GM19025 (cell line): Measurements from ENCODE around the gene EVX2.

Experiments used
- ATAC-seq: cut with Tn5 transposase; IDR thresholded peaks from one replicate; pipeline ENCODE4 v1.9.1; 2021; ENCODE audit warnings: mild to moderate bottlenecking, low read depth, moderate library complexity; ENCODE audit not compliant: unreplicated experiment

EVX2 gene

DNA sequence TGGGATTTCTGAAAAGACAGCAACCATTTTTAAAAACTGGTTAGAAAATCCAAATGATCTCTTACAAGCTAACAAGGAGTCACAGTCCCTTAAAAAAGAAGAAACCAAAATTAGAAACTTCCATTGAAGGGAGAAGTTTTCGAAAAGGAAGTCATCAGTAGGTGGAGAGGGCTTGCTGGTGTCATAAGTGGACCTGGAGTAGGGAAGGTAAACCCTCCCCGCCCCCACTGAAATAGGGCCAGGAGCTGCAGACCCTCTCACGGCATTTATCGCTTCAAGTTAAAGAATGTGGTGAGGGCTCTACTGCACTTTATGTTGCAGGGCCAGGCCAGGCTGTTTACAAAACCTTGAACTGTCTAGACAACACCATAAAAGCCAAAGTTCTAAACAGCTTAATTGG, 26.2 kb upstream of the EVX2 start:
- no peak for ATAC-seq

DNA sequence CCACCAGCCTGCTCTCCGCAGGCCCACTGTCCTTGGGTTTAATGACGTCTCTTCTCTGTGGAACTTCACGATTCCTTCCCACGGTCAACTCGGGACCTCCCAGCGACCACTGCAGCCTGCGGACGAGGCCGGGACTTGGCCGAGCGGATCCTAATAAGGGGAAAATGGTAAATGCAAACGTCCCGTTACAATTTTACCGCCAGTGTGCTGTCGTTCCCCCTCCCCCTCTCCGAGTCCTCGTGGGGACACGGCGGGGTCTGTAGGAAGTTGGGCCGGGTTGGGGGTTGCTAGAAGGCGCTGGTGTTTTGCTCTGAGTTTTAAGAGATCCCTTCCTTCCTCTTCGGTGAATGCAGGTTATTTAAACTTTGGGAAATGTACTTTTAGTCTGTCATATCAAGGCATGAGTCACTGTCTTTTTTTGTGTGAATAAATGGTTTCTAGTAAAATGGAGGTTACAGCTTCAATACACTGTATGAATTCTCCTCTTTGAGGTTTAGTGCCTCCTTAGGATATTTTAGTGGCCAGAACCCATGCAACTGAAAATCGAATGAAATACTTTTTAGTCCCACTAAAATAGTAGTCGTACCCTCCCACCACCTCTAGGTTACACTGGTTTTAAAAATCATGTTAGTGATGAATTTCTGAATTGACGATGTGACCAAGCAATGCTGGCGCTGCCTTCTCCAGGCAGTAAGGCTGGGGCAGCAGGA, 25.6 kb upstream of the EVX2 start:
- no peak for ATAC-seq

DNA sequence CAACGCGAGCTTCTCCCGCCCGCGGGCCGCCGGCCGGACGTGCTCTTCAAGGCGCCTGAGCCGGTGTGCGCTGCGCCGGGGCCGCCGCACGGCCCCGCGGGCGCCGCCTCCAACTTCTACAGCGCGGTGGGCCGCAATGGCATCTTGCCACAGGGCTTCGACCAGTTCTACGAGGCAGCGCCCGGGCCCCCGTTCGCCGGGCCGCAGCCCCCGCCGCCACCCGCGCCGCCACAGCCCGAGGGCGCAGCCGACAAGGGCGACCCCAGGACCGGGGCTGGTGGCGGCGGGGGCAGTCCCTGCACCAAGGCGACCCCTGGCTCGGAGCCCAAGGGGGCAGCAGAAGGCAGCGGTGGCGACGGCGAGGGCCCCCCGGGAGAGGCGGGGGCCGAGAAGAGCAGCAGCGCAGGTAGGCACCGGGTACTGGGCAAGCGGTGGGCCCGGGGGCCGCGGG, 24.0 kb upstream of the EVX2 start:
- ATAC-seq: no peak

GRCh38 chr2:176106581-176107539, 23.1 kb upstream of the EVX2 start, which contains the start of gene HOXD11:
Gene HOXD11 (plus strand): TSS chr2:176107280. CDS start chr2:176107356, 76 bp downstream.
- ATAC-seq: no peak

DNA sequence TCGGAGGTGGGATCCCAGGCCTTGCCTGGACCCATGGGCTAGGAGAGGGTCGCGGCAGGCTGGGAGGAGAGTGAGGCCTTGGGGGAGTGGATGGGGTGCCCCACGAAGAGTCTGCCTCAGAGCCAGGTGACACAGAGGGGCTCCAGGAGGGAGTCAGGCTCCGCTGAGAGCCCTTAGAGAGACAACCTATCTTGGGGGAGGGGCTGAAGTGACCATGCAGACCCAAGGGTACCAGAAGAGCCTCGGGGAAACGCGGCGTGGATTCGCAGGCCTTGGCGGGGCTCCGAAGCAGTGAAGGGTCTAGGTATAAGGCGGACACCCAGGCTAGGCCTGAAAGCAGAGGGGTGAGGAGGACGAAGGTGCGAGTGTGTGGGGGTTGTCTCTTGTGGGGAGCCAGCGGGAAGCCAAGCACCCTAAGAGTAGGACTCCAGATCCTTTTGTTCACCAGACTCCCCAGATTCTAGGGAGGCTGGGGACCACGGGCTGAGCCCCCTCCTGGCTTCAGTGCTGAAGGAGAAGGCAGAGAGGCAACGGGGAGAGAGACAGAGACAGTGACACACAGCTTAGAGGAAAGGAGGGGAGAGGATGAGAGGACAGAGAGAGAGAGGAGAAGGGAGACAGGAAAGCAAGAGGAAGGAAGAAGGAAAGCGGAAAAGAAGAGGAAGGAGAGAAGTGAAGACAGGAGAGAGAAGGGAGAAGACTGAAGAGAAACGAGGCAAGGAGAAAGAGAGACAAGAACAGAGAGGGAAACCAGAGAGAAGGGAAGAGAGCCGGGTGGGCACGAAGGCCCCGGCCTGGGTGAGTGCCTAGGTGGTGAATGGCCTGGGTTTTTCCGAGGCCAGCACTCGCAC, 22.2 kb upstream of the EVX2 start:
- ATAC-seq: no peak

GRCh38 chr2:176105078-176105729, 21.4 kb upstream of the EVX2 start:
- no peak for ATAC-seq

- no peak for ATAC-seq
Observed at GRCh38 chr2:176104316-176105077, 20.7 kb upstream of the EVX2 start.

DNA sequence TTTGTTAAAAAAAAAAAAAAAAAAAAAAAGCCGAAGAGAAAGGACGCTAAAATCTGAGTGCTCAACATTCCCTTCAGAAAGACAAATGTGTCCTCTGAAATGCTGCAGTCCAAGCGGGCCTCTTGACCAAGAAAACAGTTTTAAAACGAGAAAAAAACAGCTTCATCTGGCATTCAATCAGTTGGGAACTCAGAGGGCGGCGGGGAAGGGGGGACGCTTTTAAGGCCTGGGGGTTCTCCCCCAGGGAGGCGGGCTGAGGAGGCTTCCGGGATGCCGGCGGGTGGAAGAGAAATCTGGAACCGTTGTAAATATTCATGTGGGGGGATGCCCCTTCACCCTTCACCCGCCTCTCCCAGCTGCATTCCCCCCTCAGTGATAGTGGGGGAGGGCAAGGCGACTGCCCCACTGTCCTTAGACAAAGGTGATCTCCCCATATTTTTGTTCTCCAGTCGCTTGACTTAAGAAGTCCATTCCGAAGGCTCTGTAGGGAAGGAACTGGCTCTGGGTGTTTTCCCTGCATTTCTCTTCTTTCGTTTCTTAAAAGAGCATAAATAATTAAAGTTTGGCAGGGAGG, 20.1 kb upstream of the EVX2 start:
- no peak for ATAC-seq

DNA sequence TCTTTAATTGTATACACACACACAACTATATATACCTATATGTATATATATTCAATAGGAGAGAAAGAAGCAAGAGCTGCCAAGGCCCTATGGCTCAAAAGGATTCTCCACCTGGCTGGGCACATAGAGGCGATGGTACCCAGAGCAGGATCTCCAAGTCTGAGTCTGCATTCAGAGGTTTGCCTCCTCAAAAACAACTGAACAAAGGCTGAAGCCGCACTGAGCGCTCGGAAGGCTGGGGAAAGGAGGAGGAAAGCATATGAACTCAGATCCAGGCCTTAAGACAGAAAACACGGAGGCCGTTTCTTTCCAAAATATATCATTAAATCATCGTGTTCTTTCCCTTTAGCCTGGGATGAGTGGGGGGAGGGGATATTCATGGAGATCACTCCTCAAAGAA, 19.4 kb upstream of the EVX2 start:
- no peak for ATAC-seq

DNA sequence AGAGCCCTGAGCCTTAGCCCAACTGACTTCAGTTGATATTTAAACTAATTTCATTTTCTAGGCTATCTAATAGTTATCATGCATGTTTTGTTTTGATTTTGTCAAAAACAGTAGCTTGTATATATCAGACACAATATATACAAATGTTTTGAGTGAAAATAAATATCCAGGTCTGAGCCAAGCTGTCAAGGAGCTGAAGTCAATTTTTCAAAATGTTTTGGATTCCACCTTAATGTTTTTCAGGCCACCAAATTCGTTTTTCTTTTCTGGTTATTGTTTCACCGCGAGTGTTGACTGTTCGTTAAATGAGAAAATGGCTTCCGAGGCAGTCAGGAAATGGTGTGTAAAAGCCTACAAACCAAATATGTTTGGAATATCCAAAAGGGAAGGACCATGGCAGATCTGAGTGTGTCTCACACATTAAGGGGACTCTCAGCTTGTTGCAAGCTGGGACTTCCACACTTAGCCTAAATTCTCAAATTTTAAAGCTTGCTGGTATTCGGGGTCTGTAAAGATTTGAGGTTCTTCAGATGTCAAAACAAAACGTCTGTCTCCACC, 18.6 kb upstream of the EVX2 start:
- no peak for ATAC-seq

DNA sequence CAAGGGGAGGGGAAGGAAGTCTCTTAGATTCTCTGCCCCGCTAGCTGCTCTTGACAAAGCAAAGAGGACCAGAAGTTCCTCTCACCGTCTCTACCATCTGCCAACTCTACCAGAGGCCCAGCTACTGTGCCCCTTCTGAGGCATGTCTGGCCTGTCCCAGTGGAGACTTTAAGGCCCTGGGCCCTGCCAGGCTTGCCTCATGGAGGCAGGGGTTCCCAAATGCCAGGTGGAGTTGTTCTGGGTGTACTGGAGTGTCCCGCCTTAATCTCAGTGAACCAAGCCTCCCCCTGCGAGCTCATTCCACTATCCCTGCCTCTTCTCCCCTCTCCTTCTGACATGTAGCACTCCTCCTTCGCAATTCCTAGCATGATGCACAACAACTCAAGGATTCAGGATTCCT, 18.1 kb upstream of the EVX2 start:
- ATAC-seq: no peak

GRCh38 chr2:176101216-176101830, 17.6 kb upstream of the EVX2 start:
- no peak for ATAC-seq

DNA sequence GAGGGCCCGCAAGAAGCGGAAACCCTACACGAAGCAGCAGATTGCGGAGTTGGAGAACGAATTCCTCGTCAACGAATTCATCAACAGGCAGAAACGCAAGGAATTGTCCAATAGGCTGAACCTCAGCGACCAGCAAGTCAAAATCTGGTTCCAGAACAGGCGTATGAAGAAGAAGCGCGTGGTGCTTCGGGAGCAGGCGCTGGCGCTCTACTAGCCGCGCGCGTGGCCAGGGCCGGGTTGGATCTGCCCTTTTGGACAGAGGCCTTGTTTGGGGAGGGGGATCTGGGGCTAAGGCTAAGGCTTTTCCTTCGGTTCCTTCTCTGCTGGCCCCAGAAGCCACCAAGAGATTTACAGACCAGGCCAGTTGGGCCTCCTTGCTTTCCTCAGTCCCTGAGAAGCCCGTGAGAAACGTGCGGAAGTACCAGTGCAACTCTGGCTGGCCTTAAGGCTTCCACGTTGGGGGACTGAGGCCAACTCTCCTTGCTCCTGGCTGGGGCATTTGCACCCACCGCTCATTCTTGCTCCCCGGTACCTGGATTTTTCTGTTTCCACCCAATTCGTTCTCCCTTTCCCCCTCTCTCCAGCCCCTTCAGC, 16.9 kb upstream of the EVX2 start:
- no peak for ATAC-seq

DNA sequence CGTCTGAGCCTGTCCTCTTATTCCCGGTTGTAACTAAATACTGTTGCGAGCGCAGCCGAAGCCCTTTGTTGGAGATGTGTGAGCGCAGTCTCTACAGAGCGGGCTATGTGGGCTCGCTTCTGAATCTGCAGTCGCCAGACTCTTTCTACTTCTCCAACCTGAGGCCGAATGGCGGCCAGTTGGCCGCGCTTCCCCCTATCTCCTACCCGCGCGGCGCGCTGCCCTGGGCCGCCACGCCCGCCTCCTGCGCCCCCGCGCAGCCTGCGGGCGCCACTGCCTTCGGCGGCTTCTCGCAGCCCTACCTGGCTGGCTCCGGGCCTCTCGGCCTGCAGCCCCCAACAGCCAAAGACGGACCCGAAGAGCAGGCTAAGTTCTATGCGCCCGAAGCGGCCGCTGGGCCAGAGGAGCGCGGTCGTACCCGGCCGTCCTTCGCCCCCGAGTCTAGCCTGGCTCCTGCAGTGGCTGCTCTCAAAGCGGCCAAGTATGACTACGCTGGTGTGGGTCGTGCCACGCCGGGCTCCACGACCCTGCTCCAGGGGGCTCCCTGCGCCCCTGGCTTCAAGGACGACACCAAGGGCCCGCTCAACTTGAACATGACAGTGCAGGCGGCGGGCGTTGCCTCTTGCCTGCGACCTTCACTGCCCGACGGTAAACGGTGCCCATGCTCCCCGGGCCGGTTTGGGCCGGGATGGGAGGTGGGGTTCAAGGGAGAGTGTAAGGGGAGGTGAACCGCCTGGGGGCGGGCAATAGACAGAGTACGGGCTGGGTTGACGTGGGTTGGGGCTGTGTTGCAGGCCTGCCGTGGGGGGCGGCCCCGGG, 16.2 kb upstream of the EVX2 start, which contains the start of gene HOXD12:
TSS of gene HOXD12 (plus strand) at position 68 of the 819 bp plus-strand sequence. CDS start at position 75, 7 bp downstream.
- ATAC-seq: no peak

DNA sequence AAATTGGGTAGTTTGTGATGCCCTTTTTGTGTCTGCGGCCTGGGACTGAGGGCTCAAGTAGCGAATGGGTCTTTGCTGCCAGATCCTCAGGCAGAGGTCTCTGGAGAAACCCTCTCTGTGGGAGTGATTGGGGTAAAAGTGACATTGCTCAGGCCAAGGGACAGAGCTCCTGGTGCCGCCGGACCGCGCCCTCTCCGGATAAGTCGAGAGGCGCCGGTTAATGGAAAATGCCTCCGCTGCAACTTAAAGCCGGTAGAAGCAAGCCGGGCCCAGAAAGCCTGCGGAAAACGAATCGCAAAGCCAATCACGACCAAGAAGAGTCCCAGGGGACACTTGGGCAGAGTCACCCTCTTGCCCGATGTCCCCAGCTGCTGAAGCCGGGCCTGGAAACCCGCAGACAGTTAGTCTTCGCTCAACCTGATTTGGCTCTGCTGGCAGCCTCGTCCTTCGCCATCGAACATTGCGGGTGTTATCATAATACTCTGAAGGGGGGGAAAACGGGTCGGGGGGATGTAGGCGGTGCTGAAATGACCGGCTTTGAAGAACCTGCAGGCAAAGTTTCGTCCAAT, 15.5 kb upstream of the EVX2 start:
- ATAC-seq: no peak

DNA sequence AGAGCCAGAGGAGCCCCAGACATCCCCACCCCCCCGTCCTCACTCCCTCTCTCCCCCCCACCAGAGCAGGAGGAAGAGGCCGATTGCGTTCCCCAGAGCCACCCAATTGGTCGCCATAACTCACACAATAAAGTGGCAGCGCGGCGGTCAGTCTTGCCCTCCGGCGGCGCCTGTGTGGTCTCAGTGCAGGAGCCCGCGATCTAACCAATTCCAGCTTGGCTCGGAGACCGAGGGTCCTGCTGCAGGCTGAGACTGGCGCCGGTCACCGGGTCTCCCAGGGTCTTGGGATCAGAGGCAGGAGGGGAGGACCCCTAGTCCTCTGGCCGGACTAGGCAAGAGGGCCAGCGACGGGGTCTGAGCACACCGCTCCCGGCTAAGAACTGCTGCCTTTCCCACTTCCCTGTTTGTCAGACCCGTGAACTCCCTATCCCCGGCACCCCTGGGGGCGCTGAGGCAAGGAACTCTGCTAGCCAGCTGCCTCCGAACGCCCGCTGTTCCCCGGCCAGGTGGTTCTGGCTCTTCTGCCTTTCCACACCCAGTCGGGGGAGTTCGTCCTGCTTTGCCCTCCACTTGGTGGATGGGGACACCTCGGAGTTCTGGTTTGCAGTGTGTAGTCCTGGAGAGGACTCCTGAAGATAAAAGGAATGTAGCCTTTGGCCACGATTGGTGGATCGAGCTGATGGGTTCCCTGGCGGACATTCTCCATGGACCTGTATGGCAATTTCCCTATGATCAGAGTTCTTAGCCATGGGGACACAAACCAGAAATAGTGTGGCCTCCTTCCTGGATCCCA, 14.8 kb upstream of the EVX2 start:
- ATAC-seq: no peak
